Panc1 (cell line): Measurements from ENCODE around the gene ZNF592.

ENCODE experiments used
- POLR2AphosphoS5 ChIP-seq: IDR thresholded peaks from 2 replicates; pipeline ENCODE4 v1.6.1; 2012; ENCODE audit warnings: mild to moderate bottlenecking, low read depth, low read length, moderate library complexity
- SIN3A ChIP-seq: IDR thresholded peaks from 2 replicates; pipeline ENCODE4 v1.6.1; 2012; ENCODE audit warnings: low read depth, mild to moderate bottlenecking, low read length, moderate library complexity, borderline replicate concordance; ENCODE audit not compliant: insufficient read depth
- TF ChIP-seq, protein P1 (sequence below): fragments of 450-650 bp; IDR thresholded peaks from 2 replicates; pipeline ENCODE4 v1.5.1; 2017; ENCODE audit warnings: mild to moderate bottlenecking

DNA sequence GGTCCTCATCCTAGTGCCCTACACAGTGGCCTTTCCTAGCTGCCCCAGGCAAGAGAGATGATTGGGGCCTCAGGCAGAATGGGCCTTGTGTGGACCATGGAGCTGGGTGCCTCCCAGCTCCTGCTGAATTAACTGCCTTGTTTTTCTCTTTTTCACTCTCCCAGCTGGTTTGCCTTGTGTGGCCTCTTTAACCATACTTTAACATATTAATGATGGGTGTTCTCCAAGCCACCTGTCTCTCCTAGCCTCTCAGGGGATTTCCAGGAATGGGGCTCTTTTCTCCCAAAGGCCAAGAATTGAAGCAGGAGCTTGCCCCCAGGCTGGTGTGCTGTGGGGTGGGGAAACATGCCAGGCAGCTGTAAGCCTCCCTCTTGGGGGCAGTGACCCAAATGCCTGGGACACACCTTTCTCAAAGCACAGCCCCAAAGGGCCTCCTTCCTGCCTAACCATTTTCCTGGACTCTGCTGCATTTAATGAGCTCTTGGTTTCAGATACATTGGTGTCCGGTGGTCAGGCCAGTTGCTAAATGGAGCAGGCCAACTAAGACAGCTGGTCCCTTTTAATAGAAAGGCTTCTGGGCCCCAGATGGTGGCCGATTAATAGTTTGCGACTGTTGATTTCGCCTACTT, 74.4 kb downstream of the ZNF592 start:
- TF ChIP-seq, protein P1, sequence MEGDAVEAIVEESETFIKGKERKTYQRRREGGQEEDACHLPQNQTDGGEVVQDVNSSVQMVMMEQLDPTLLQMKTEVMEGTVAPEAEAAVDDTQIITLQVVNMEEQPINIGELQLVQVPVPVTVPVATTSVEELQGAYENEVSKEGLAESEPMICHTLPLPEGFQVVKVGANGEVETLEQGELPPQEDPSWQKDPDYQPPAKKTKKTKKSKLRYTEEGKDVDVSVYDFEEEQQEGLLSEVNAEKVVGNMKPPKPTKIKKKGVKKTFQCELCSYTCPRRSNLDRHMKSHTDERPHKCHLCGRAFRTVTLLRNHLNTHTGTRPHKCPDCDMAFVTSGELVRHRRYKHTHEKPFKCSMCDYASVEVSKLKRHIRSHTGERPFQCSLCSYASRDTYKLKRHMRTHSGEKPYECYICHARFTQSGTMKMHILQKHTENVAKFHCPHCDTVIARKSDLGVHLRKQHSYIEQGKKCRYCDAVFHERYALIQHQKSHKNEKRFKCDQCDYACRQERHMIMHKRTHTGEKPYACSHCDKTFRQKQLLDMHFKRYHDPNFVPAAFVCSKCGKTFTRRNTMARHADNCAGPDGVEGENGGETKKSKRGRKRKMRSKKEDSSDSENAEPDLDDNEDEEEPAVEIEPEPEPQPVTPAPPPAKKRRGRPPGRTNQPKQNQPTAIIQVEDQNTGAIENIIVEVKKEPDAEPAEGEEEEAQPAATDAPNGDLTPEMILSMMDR: no peak
- TF ChIP-seq SIN3A: no peak
- no peak for TF ChIP-seq POLR2AphosphoS5
